Endothelial cell of umbilical vein (primary cell): Measurements from ENCODE around the gene RNF6. TPM values are rescaled to one million over a fixed set of nuclear protein-coding genes. Genes with fewer than 3 reads are reported as not detected.

ENCODE experiments used
- BruUV-seq: library from RNA; stranded (reverse); fragments of 400-500 nt; replicated peaks from 2 replicates; lab custom pipeline; 2021; lab: Mats Ljungman, UMichigan
- CTCF ChIA-PET: fragments of 300-600, 350-600 bp; sonication (Branson Sonifier 250); formaldehyde crosslinking; loops from one replicate; lab custom pipeline; 2021; ENCODE audit warnings: antibody characterized with exemption, inconsistent platforms; lab: Charles Lee
- POLR2A ChIA-PET: fragments of 300-600, 350-600 bp; sonication (Branson Sonifier 250); formaldehyde crosslinking; loops from one replicate; lab custom pipeline; 2021; ENCODE audit warnings: antibody characterized with exemption, inconsistent platforms; lab: Charles Lee
- DNase-seq: peaks from one replicate; pipeline ENCODE4 v3.0.0-alpha.2; 2011; ENCODE audit warnings: low read depth, low spot score
- FAIRE-seq: peaks from 2 replicates; lab custom pipeline; 2011; peaks lifted over from hg19 to GRCh38; lab: Jason Lieb, UNC
- H2AFZ ChIP-seq: 2 replicates; pipeline ENCODE4 v1.6.0; 2012; ENCODE audit warnings: low read depth, low read length, control low read depth, inconsistent platforms
- H3K27ac ChIP-seq: 2 replicates; pipeline ENCODE4 v1.5.1; 2011; ENCODE audit warnings: low read depth, mild to moderate bottlenecking, control low read depth, low read length, moderate library complexity; ENCODE audit not compliant: insufficient read depth
- H3K27me3 ChIP-seq, 2 experiments: 2 replicates each; pipeline versions ENCODE4 v1.6.0 to v1.6.1; 2011; ENCODE audit warnings: low read length in 2 of 2, mixed read lengths in 1 of 2; ENCODE audit not compliant: control insufficient read depth in 2 of 2, insufficient read depth in 2 of 2
- H3K36me3 ChIP-seq, 2 experiments: 2 replicates in 1 of 2; 3 replicates in 1 of 2; pipeline ENCODE4 v1.5.1; 2011; ENCODE audit warnings: low read length in 2 of 2, mild to moderate bottlenecking in 1 of 2, moderate library complexity in 1 of 2; ENCODE audit not compliant: control insufficient read depth in 2 of 2, insufficient read depth in 2 of 2; ENCODE audit errors: extremely low read depth in 1 of 2
- H3K4me1 ChIP-seq: 3 replicates; pipeline ENCODE4 v1.5.1; 2011; ENCODE audit warnings: mild to moderate bottlenecking, low read length; ENCODE audit not compliant: control insufficient read depth, insufficient read depth; ENCODE audit errors: extremely low read depth
- H3K4me2 ChIP-seq: 2 replicates; pipeline ENCODE4 v1.6.1; 2011; ENCODE audit warnings: low read length, control low read depth, mixed read lengths; ENCODE audit not compliant: insufficient read depth
- H3K4me3 ChIP-seq, 3 experiments: fragments of 200-600 bp in 1 of 3; sonication (generic), shearing (Covaris generic) in 1 of 3; replicated peaks in 1 of 3; 2 replicates each; pipeline ENCODE4 v1.5.1; 2011 to 2016; ENCODE audit warnings: control low read depth in 3 of 3, low read length in 3 of 3, mild to moderate bottlenecking in 2 of 3, inconsistent platforms in 1 of 3, low read depth in 1 of 3, moderate library complexity in 1 of 3; ENCODE audit not compliant: insufficient read depth in 1 of 3
- H3K79me2 ChIP-seq: 2 replicates; pipeline ENCODE4 v1.6.0; 2012; ENCODE audit warnings: low read length, inconsistent platforms; ENCODE audit not compliant: control insufficient read depth, insufficient read depth
- H3K9ac ChIP-seq: replicated peaks from 2 replicates; pipeline ENCODE3; 2011; ENCODE audit warnings: low read length, control low read depth; ENCODE audit not compliant: insufficient read depth; ENCODE audit errors: extremely low read depth
- H3K9me1 ChIP-seq: replicated peaks from 3 replicates; pipeline ENCODE4 v1.6.0; 2011; ENCODE audit warnings: mild to moderate bottlenecking, low read length; ENCODE audit not compliant: control insufficient read depth, insufficient read depth; ENCODE audit errors: extremely low read depth
- H3K9me3 ChIP-seq: replicated peaks from 2 replicates; pipeline ENCODE4 v1.5.1; 2012; ENCODE audit warnings: low read length, inconsistent platforms; ENCODE audit not compliant: control insufficient read depth, insufficient read depth
- H4K20me1 ChIP-seq: replicated peaks from 2 replicates; pipeline ENCODE3; 2011; ENCODE audit warnings: mild to moderate bottlenecking, low read length; ENCODE audit not compliant: control insufficient read depth, insufficient read depth; ENCODE audit errors: extremely low read depth
- EZH2 ChIP-seq: IDR thresholded peaks from 2 replicates; pipeline ENCODE4 v1.6.1; 2012; ENCODE audit warnings: borderline replicate concordance, low read depth, mild to moderate bottlenecking, moderate library complexity, low read length, inconsistent platforms; ENCODE audit not compliant: severe bottlenecking
- FOS ChIP-seq: IDR thresholded peaks from 2 replicates; pipeline ENCODE4 v1.6.1; 2011; ENCODE audit warnings: mild to moderate bottlenecking, low read length, moderate library complexity, borderline replicate concordance; ENCODE audit not compliant: insufficient read depth
- GATA2 ChIP-seq: IDR thresholded peaks from 2 replicates; pipeline ENCODE4 v1.7.0; 2011; ENCODE audit warnings: low read depth, mild to moderate bottlenecking, moderate library complexity, mixed read lengths, low read length; ENCODE audit not compliant: insufficient read length, insufficient read depth
- JUN ChIP-seq: IDR thresholded peaks from 2 replicates; pipeline ENCODE4 v1.6.1; 2011; ENCODE audit warnings: borderline replicate concordance, low read depth; ENCODE audit not compliant: insufficient read length, insufficient read depth
- MYC ChIP-seq: IDR thresholded peaks from one replicate; pipeline ENCODE4 v1.6.1; 2011; ENCODE audit warnings: mild to moderate bottlenecking, low read depth, low read length
- POLR2A ChIP-seq: IDR thresholded peaks from 2 replicates; pipeline ENCODE4 v1.6.1; 2012; ENCODE audit warnings: low read depth, mild to moderate bottlenecking, control low read depth, low read length
- POLR2AphosphoS5 ChIP-seq: IDR thresholded peaks from 2 replicates; pipeline ENCODE4 v1.6.1; 2012; ENCODE audit warnings: low read depth, mild to moderate bottlenecking, control low read depth, low read length, moderate library complexity; ENCODE audit not compliant: insufficient read depth
- dilution Hi-C: fragments of 300-500 bp; cut with MboI; formaldehyde crosslinking; loops from one replicate; pipeline ENCODE4 v1.15.0; 2019; ENCODE audit warnings: low sequenced_read_pairs; ENCODE audit not compliant: extremely low pct_ligation_motif_present
- intact Hi-C: fragments of 100-400 bp; cut with micrococcal nuclease; formaldehyde crosslinking; loops from one replicate; pipeline ENCODE4 v1.10.0; 2022
- polyA plus RNA-seq, 4 experiments: library from polyadenylated mRNA; depleted of rRNA in 3 of 4; stranded (reverse) in 3 of 4; unstranded in 1 of 4; fragments of >200 nt; gene quantifications; 2 replicates each; pipeline versions ENCODE4 v1.2.1 to v1.2.3, GENCODE V29; 2011 to 2012; ENCODE audit warnings: missing spikeins in 1 of 4
- total RNA-seq: library from RNA; stranded (reverse); gene quantifications from 2 replicates; pipeline ENCODE4 v1.2.3, GENCODE V29; 2021
- TF ChIP-seq, protein P1 (sequence below): IDR thresholded peaks from 2 replicates; pipeline ENCODE4 v1.6.1; 2011; ENCODE audit not compliant: insufficient read depth, insufficient read length
- TF ChIP-seq, protein P2 (sequence below), 2 donors: IDR thresholded peaks; 1 replicate in 1 of 2; 2 replicates in 1 of 2; pipeline ENCODE4 v1.5.1; 2011; ENCODE audit warnings: low read length in 2 of 2, mild to moderate bottlenecking in 2 of 2, moderate library complexity in 2 of 2, control low read depth in 1 of 2, inconsistent platforms in 1 of 2, low read depth in 1 of 2; ENCODE audit not compliant: insufficient read depth in 1 of 2; ENCODE audit errors: extremely low read depth in 1 of 2

The RNF6 gene
- total and polyA plus RNA-seq, 2 donors (not counting 3 experiments of a cell fraction or from before 2014, with no cell fraction given) = 12.7 to 36.4 TPM

DNA sequence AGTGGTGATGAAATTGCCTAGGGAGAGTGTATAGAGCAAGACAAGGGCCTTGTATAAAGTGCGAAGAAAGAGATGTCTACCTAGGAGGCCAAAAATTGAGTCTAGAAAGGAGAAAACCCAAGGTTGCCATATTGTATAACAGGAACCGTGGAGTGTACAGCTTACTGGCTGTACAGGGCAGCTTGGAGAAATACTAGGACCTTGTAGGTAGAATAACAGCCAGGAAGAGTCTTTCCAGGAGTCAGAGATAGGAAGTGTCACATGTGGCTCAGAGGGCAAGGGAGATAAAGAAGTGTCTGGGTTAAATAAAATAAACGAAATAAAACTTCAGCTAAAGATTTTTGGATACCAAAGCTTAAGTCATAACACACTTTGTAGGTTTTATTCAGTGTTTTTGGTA, 44.2 kb upstream of the RNF6 start:
- H3K9ac ChIP-seq = no peak overlapping the region
- H2AFZ ChIP-seq = no peak overlapping the region
- CTCF ChIA-PET = interaction anchor here (1.3 kb wide), 2 partner anchors 10 to 80 kb away, joined by 3 to 5 read pairs; no protein-coding TSS in a partner anchor
- no peaks in the 10 kb centered on the region for H3K4me1 ChIP-seq
- no peaks in the 10 kb centered on the region for H3K27me3 ChIP-seq
- no peak overlapping the region for H3K27ac ChIP-seq
- intact Hi-C loops (no loop called here), dilution Hi-C loops (no loop called here)
- peaks cover 13% of the 10 kb centered on the region for H4K20me1 ChIP-seq
- H3K4me3 ChIP-seq = no peak overlapping the region
- no peaks in the 10 kb centered on the region for H3K9me1 ChIP-seq
- DNase-seq (no peak), FAIRE-seq (no peak)
- no peaks in the 10 kb centered on the region for H3K36me3 ChIP-seq
- no peaks in the 10 kb centered on the region for H3K9me3 ChIP-seq
- TF ChIP-seq POLR2A (no peak), GATA2 (no peak), EZH2 (no peak), FOS (no peak), MYC (no peak)
- TF ChIP-seq, protein P1, sequence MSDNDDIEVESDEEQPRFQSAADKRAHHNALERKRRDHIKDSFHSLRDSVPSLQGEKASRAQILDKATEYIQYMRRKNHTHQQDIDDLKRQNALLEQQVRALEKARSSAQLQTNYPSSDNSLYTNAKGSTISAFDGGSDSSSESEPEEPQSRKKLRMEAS = no peak
- POLR2A ChIA-PET = no interaction called here
- peaks cover 62% of the 10 kb centered on the region for H3K79me2 ChIP-seq
- no TSS peak for BruUV-seq
- no peak overlapping the region for H3K4me2 ChIP-seq

GRCh38 chr13:26262156-26262555, 40.0 kb upstream of the RNF6 start:
- Histone ChIP-seq H3K9ac (no peak overlapping the region), H3K27ac (no peak overlapping the region), H3K9me3 (no peaks in the 10 kb centered on the region), H3K27me3 (no peaks in the 10 kb centered on the region), H4K20me1 (peaks cover 15% of the 10 kb centered on the region), H3K36me3 (no peaks in the 10 kb centered on the region), H3K9me1 (no peaks in the 10 kb centered on the region), H3K4me2 (no peak overlapping the region), H3K4me3 (no peak overlapping the region), H3K4me1 (no peaks in the 10 kb centered on the region), H2AFZ (no peak overlapping the region), H3K79me2 (peaks cover 63% of the 10 kb centered on the region)
- no peak for TF ChIP-seq POLR2A
- TF ChIP-seq, protein P1 = no peak
- TF ChIP-seq FOS = no peak
- TF ChIP-seq GATA2 = no peak
- TF ChIP-seq JUN = no peak
- TF ChIP-seq MYC = no peak
- no peak for TF ChIP-seq POLR2AphosphoS5
- no peak for TF ChIP-seq EZH2
- TF ChIP-seq, protein P2, sequence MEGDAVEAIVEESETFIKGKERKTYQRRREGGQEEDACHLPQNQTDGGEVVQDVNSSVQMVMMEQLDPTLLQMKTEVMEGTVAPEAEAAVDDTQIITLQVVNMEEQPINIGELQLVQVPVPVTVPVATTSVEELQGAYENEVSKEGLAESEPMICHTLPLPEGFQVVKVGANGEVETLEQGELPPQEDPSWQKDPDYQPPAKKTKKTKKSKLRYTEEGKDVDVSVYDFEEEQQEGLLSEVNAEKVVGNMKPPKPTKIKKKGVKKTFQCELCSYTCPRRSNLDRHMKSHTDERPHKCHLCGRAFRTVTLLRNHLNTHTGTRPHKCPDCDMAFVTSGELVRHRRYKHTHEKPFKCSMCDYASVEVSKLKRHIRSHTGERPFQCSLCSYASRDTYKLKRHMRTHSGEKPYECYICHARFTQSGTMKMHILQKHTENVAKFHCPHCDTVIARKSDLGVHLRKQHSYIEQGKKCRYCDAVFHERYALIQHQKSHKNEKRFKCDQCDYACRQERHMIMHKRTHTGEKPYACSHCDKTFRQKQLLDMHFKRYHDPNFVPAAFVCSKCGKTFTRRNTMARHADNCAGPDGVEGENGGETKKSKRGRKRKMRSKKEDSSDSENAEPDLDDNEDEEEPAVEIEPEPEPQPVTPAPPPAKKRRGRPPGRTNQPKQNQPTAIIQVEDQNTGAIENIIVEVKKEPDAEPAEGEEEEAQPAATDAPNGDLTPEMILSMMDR (IDR thresholded peaks at IDR 0.05; ENCODE audit: extremely low read depth in 1 of 2, insufficient read depth in 1 of 2, low read depth in 1 of 2, low read length in 2 of 2) = no peak
- FAIRE-seq (no peak), DNase-seq (no peak)
- ChIA-PET POLR2A (no interaction called here), CTCF (no interaction called here)
- BruUV-seq = no TSS peak
- dilution Hi-C loops = no loop called here
- intact Hi-C loops = no loop called here
